ENCODE results near the gene TET1. TPM values are rescaled to one million over a fixed set of nuclear protein-coding genes. Genes with fewer than 3 reads are reported as not detected.

Gene TET1
- total and polyA plus RNA-seq, 2 of the 13 experiments (the other 11 are each of a cell fraction or from before 2014, with no cell fraction given): 6.9 to 7.3 TPM

GRCh38 chr10:68720793-68721672, 160.9 kb downstream of the TET1 start, which contains the start of gene CCAR1 (continued):
- TF ChIP-seq ZNF737 (CRISPR knock-in tag; IDR thresholded peaks at IDR 0.05; ENCODE audit: borderline replicate concordance) (no peak), CBX1 (IDR thresholded peaks at IDR 0.05; ENCODE audit: low read depth) (peak; percentile 24), SRSF9 (IDR thresholded peaks at IDR 0.05; ENCODE audit: borderline replicate concordance, insufficient read depth, low read depth, low read length, poor library complexity, severe bottlenecking) (no peak), NFE2L1 (CRISPR knock-in tag; IDR thresholded peaks at IDR 0.05; ENCODE audit: borderline replicate concordance) (no peak), MBD4 (IDR thresholded peaks at IDR 0.05; ENCODE audit: borderline replicate concordance, low read length) (no peak), STAT5B (CRISPR knock-in tag; IDR thresholded peaks at IDR 0.05) (no peak), ZNF256 (CRISPR knock-in tag; conservative IDR thresholded peaks at IDR 0.05) (peak; percentile 56; the same call in 1 of the 2 replicates), CSRNP1 (CRISPR knock-in tag; IDR thresholded peaks at IDR 0.05) (peak; percentile 60; the same call in 1 of the 2 replicates), ZZZ3 (CRISPR knock-in tag; IDR thresholded peaks at IDR 0.05; ENCODE audit: borderline replicate concordance) (peak; percentile 34; the same call in 1 of the 2 replicates), PHF20 (CRISPR knock-in tag; IDR thresholded peaks at IDR 0.05) (peak; percentile 77), MXD3 (CRISPR knock-in tag; IDR thresholded peaks at IDR 0.05) (peak; percentile 78), HDAC6 (IDR thresholded peaks at IDR 0.05; ENCODE audit: low read depth, low read length) (no peak), EEA1 (CRISPR knock-in tag; IDR thresholded peaks at IDR 0.05; ENCODE audit: borderline replicate concordance) (peak; percentile 48; the same call in 1 of the 2 replicates), ZNF333 (CRISPR knock-in tag; IDR thresholded peaks at IDR 0.05; ENCODE audit: borderline replicate concordance) (no peak), IRF1 (CRISPR knock-in tag; IDR thresholded peaks at IDR 0.05; ENCODE audit: low read depth) (no peak), GMEB2 (CRISPR knock-in tag; IDR thresholded peaks at IDR 0.05; ENCODE audit: low read depth) (peak; percentile 95), ZBTB46 (CRISPR knock-in tag; IDR thresholded peaks at IDR 0.05; ENCODE audit: borderline replicate concordance) (no peak), ZNF615 (CRISPR knock-in tag; IDR thresholded peaks at IDR 0.05; ENCODE audit: borderline replicate concordance) (no peak), ZBTB7A (CRISPR knock-in tag; IDR thresholded peaks at IDR 0.05) (peak; percentile 62)

Data from HepG2 (cell line).